Measurements from ENCODE around the gene GSTM4.

GRCh38 chr1:109643385-109644230 lies 12.3 kb upstream of the GSTM4 start:
- TF ChIP-seq POLR2A (IDR thresholded peaks at IDR 0.05; ENCODE audit: low read depth, low read length) (0 out of 2 replicates have a peak, but pooled peaks have one; percentile 20), RFX5 (IDR thresholded peaks at IDR 0.05; ENCODE audit: low read depth, low read length) (no peak)
